ENCODE measurements around the gene GRAMD2B.

GRAMD2B gene

GRCh38 chr5:126538579-126538978, 115.4 kb downstream of the GRAMD2B start:
- Histone ChIP-seq H4K20me1 (ENCODE audit: insufficient read depth, low read length, poor library complexity, severe bottlenecking) (no peaks in the 10 kb centered on the region), H3F3A (ENCODE audit: low read depth) (no peaks in the 10 kb centered on the region), H3K4me3 (ENCODE audit: low read length, poor library complexity, severe bottlenecking) (no peak overlapping the region), H3K4me2 (ENCODE audit: low read depth, low read length, poor library complexity, severe bottlenecking) (no peak overlapping the region), H2AFZ (ENCODE audit: low read length) (no peak overlapping the region), H3K9ac (ENCODE audit: low read depth, low read length, poor library complexity, severe bottlenecking) (no peak overlapping the region), H3K9me2 (replicated peaks; ENCODE audit: low read depth, low read length) (no peaks in the 10 kb centered on the region), H3K79me2 (ENCODE audit: insufficient read depth, low read length) (no peaks in the 10 kb centered on the region), H3K36me3 (ENCODE audit: insufficient read depth, low read length) (no peaks in the 10 kb centered on the region), H3K9me3 (ENCODE audit: insufficient read depth, low read depth, low read length) (no peaks in the 10 kb centered on the region), H3K4me1 (ENCODE audit: insufficient read depth, low read length, poor library complexity, severe bottlenecking) (no peaks in the 10 kb centered on the region), H3K27me3 (ENCODE audit: insufficient read depth, low read length, poor library complexity, severe bottlenecking) (no peaks in the 10 kb centered on the region)
- TF ChIP-seq EZH2phosphoT487 (IDR thresholded peaks at IDR 0.05; ENCODE audit: borderline replicate concordance) (no peak), CTCF (conservative IDR thresholded peaks at IDR 0.05; ENCODE audit: low read length) (no peak)

GRCh38 chr5:126540631-126541030, 117.4 kb downstream of the GRAMD2B start:
- Histone ChIP-seq H4K20me1 (ENCODE audit: insufficient read depth, low read length, poor library complexity, severe bottlenecking) (no peaks in the 10 kb centered on the region), H3K27me3 (ENCODE audit: insufficient read depth, low read length, poor library complexity, severe bottlenecking) (no peaks in the 10 kb centered on the region), H3K4me3 (ENCODE audit: low read length, poor library complexity, severe bottlenecking) (no peak overlapping the region), H3K9me2 (replicated peaks; ENCODE audit: low read depth, low read length) (no peaks in the 10 kb centered on the region), H3K36me3 (ENCODE audit: insufficient read depth, low read length) (no peaks in the 10 kb centered on the region), H3K79me2 (ENCODE audit: insufficient read depth, low read length) (no peaks in the 10 kb centered on the region), H3K4me1 (ENCODE audit: insufficient read depth, low read length, poor library complexity, severe bottlenecking) (no peaks in the 10 kb centered on the region), H3K9me3 (ENCODE audit: insufficient read depth, low read depth, low read length) (no peaks in the 10 kb centered on the region), H3K4me2 (ENCODE audit: low read depth, low read length, poor library complexity, severe bottlenecking) (no peak overlapping the region), H3K9ac (ENCODE audit: low read depth, low read length, poor library complexity, severe bottlenecking) (no peak overlapping the region), H3F3A (ENCODE audit: low read depth) (no peaks in the 10 kb centered on the region), H2AFZ (ENCODE audit: low read length) (no peak overlapping the region)
- TF ChIP-seq EZH2phosphoT487 (IDR thresholded peaks at IDR 0.05; ENCODE audit: borderline replicate concordance): no peak
- TF ChIP-seq CTCF (conservative IDR thresholded peaks at IDR 0.05; ENCODE audit: low read length): no peak

GRCh38 chr5:126542441-126542840, 119.2 kb downstream of the GRAMD2B start:
- Histone ChIP-seq H3K9ac (ENCODE audit: low read depth, low read length, poor library complexity, severe bottlenecking) (no peak overlapping the region), H3K9me2 (replicated peaks; ENCODE audit: low read depth, low read length) (no peaks in the 10 kb centered on the region), H3K27me3 (ENCODE audit: insufficient read depth, low read length, poor library complexity, severe bottlenecking) (no peaks in the 10 kb centered on the region), H3K9me3 (ENCODE audit: insufficient read depth, low read depth, low read length) (no peaks in the 10 kb centered on the region), H3K36me3 (ENCODE audit: insufficient read depth, low read length) (no peaks in the 10 kb centered on the region), H3K4me3 (ENCODE audit: low read length, poor library complexity, severe bottlenecking) (no peak overlapping the region), H3K4me1 (ENCODE audit: insufficient read depth, low read length, poor library complexity, severe bottlenecking) (no peaks in the 10 kb centered on the region), H3F3A (ENCODE audit: low read depth) (no peaks in the 10 kb centered on the region), H2AFZ (ENCODE audit: low read length) (no peak overlapping the region), H4K20me1 (ENCODE audit: insufficient read depth, low read length, poor library complexity, severe bottlenecking) (no peaks in the 10 kb centered on the region), H3K79me2 (ENCODE audit: insufficient read depth, low read length) (no peaks in the 10 kb centered on the region), H3K4me2 (ENCODE audit: low read depth, low read length, poor library complexity, severe bottlenecking) (no peak overlapping the region)
- TF ChIP-seq EZH2phosphoT487 (IDR thresholded peaks at IDR 0.05; ENCODE audit: borderline replicate concordance) (no peak), CTCF (conservative IDR thresholded peaks at IDR 0.05; ENCODE audit: low read length) (no peak)

Data from Loucy (cell line).